ENCODE measurements around the gene RFTN1.

The RFTN1 gene

DNA sequence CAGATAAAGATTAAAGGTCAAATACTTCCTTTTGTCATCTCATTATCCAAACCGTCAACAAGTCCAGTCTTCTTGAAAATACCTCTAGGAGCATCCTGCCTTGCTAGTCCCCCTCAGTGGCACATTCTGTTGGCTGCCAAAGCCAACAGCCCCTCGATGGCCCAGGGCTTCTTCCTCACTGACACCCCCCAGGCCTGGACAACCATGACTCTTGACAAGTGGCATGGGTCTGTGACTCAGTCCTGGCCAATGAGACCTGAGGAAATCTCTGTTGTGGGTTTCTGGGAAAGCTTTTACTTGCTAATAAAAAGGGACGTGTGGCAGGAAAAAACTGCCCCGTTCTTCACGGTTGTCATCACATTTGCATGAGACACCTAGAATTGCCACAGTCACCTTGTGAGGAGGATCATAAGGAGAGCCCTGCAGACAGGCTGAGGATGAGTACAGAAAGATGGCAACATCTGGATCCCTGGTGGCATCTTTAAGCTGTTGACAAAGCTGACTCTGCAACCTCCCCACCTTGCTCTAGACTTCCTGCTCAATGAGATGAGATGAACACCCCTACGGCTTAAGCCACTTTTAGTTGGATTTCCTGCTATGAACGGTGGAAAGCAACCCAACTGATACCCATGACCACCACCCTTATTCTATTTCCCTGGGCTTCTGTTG is 167.0 kb downstream of the RFTN1 start:
- no peak for DNase-seq

- DNase-seq, result no peak
Observed at GRCh38 chr3:16343101-16343500, 170.4 kb downstream of the RFTN1 start.

DNA sequence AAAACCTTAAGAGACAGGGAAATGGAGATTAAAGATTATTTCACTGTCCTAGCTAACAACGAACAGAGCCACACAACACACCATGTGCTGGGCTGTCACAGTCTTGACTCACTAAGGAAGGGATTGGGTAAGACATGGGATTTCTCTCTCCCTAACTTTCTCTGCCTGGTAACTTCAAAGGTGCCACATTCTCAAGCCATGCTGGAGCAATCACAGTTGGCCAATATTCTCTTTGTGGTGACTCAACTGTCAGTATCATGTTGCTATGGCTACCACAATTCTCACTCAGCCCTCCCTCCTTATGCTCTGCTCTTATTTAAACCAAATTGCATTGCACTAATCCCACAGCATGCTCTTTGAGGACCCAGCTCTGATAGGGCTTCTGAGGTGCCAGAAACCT is 174.5 kb downstream of the RFTN1 start:
- DNase-seq, result peak; percentile 46

DNA sequence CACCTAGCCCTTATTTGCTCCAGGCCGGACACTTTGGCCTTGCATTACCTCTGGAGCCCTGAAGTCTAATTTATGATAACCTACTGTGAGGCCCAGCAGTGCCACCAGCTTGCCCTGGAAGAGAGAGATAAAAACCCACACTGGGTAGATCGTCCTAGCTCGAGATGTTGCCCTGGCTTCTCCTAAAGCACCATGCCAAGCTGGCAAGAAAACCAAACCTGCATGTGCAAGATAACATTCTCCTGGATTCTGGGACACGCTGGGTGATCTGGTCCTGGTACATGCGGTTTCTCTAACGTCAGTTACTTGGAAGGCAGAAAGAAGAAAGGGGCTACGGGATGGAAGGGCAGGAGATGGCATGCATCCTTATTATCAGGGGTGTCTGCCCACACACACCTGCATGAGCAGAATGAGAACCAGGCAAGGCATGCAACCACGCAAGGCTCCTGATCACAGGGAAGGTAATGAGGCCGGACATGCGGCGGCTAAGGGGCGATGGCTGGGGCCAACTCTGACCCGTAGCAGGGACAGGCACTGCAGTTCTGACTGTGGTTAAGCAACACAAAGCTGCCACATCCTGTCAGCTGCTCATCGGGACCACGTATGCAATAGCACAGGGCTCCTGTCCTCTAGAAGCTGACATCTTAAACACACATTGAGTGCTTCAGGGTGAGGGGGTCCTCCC is 175.5 kb downstream of the RFTN1 start:
- peak; percentile 68 for DNase-seq

- no peak for DNase-seq
Observed at GRCh38 chr3:16336825-16337224, 176.7 kb downstream of the RFTN1 start.

DNA sequence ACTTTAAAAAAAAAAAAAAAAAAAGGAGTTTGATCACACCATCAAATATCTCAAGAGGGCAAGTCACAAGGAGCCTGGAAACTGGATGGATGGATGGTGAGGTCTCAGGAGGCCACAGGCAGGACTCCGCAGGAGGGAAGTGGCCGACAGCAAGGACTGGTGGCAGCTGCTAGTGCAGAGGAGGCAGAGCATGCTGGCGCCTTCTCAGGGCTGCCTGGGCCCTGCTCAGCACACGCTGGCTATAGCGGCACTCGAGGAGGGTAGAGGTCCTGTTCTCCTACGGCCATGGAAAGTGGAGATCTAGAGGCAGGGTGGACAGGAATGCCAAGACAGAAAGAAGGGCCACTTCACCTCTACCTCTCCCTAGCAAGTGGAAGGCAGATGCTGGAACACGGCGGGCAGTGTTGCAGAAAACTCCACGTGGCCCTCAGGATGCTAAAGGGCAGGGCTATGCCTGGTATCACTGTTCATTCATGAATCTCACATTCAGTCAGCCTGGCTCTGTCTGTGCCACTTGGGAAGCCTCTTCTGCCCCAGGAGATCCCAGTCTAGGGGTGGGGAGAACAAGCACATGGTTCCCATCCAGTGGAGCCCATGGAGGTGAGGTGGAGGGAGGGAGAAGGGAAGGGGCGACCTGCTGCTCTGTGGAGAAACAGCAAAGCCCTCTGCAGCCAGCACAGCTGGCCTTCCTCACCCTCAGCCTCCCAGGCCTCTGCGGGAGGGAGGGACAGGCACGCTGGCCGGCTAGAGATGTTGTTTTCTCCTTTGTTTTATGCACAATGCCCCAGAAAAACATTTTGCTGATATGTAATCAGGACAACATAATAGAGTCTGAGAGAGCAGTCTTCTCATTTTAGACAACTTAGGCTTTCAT is 177.5 kb downstream of the RFTN1 start:
- no peak for DNase-seq

DNA sequence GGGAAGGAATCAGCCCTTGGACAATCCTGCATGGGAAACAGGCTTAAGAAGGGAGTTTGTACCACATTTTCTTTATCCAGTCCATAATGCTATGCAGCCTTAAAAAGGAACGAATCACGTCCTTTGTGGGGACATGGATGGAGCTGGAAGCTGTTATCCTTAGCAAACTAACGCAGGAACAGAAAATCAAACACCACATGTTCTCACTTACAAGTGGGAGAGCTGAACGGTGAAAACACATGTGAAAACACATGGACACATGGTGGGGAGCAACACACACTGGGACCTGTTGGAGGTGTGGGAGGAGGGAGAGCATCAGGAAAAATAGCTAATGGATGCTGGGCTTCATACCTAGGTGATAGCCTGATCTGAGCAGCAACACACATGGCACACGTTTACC is 178.2 kb downstream of the RFTN1 start:
- DNase-seq, result no peak

GRCh38 chr3:16334909-16335308 is 178.6 kb downstream of the RFTN1 start:
- DNase-seq, result no peak

GRCh38 chr3:16332904-16333426 is 180.5 kb downstream of the RFTN1 start:
- no peak for DNase-seq

GRCh38 chr3:16331319-16331883 is 182.1 kb downstream of the RFTN1 start:
- DNase-seq, result no peak

- DNase-seq, result no peak
Observed at GRCh38 chr3:16330351-16330750, 183.1 kb downstream of the RFTN1 start.

DNA sequence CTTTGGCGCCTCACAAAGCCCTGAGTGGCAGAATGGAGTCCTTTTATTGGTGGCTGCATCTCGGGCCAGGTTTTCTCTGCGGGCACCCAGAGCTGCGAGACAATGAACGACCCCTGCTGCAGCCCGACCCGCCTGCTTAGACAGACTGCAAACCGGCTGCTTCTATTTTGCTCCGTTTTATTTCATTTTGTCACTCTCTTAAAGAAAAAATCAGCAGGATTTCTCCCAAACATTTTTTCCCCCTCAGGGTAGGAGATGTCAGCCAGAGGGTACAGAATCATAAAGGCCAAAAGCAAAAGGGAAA is 183.7 kb downstream of the RFTN1 start:
- DNase-seq, result no peak

DNA sequence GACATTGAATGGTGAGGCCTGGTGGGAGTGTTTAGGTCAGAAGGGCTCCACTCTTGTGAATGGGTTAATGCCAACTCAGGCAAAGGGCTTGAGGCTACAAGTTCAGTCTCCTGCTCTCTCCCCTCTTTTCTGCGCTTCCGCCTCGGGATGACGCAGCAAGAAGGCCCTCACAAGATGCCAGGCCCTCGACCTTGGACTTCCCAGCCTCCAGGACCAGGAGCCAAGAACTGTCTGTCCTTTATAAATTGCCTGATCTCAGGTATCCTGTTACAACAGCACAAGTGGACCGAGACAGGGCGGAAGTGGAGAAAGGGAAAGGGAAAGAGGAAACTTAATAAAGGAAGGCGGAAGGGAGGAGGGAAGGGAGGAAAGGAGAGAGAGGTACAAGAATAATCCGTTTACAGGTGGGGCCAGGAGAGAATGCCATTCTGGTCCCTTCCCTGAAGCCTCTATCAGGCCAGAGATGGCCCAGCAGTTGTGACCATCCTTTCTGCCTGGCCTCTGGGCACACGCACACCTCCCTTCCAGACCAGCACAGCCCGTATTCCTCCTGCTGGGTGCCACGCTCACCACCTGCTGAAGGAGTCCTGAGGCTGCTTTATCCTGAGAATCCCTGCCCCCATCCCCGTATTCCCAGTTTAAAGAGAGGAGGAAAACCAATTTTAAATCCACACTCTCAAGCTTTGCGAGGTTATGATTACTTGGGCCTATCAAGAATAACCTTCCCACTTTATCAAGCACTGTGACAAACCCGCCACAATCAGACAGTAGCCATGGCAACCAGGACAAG is 184.3 kb downstream of the RFTN1 start:
- no peak for DNase-seq

GRCh38 chr3:16328124-16328523 is 185.4 kb downstream of the RFTN1 start:
- no peak for DNase-seq

GRCh38 chr3:16326724-16327349 is 186.7 kb downstream of the RFTN1 start:
- DNase-seq, result no peak

DNA sequence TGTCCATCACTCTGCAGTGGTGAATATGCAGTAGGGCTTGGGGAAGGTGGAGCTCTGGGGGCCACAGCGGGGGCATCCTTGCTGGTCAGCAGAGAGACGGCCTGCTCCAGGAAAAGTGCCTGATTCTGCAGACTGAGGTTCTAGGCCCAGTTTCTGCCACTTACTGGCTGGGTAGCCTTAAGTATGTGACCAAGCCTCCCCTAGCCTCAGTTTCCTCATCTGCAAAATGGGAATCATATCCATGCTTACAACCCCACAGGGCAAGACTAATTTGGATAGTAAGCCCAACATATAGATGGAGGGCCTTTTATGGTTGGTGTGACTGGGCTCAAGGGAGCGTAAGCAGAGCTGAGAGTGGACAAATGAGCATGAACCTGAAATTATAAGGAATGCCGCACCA is 187.6 kb downstream of the RFTN1 start:
- no peak for DNase-seq

- no peak for DNase-seq
Observed at GRCh38 chr3:16323737-16324136, 189.8 kb downstream of the RFTN1 start.

DNA sequence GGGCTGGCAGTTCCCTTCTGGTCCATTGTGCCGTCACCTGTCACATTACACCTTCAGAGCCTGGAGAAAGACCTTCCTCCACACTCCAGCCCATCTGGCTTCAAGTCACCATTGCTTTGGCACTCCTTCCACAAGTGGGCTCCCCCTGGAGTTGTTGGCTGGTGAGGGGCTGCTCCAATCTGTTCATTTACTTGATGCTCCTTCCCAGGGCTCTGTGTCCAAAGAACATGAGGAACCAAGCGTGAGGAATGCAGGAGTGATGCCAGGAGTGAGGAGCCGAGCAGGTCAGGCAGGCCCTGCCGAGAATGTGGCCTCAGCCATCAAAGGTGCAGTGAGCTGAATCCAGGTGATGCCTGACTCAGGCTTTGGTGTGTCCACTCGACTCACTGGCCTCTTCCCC is 191.3 kb downstream of the RFTN1 start:
- no peak for DNase-seq

- DNase-seq, result no peak
Observed at GRCh38 chr3:16320711-16321110, 192.8 kb downstream of the RFTN1 start.

DNA sequence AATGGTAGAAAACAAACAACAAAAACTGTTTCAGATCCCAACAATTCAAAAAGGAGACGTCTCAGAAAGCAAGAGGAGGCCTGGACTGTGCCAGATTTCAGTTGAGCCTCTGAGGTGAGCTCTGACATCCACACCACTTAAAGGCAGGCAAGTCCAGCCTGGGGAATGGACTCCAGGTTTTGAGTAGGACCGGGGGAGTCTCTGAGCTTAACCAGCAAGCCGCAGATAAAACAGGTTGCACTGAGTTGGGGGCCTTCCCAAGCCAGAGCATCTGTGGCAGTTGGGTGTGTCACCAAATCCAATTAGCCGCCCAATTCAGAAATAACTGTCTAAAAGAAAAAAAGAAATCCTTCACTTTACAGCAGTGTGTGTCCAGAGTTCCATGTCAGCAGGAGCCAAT is 193.8 kb downstream of the RFTN1 start:
- no peak for DNase-seq

- DNase-seq, result peak; percentile 89
Observed at GRCh38 chr3:16319307-16319706, 194.2 kb downstream of the RFTN1 start.

DNA sequence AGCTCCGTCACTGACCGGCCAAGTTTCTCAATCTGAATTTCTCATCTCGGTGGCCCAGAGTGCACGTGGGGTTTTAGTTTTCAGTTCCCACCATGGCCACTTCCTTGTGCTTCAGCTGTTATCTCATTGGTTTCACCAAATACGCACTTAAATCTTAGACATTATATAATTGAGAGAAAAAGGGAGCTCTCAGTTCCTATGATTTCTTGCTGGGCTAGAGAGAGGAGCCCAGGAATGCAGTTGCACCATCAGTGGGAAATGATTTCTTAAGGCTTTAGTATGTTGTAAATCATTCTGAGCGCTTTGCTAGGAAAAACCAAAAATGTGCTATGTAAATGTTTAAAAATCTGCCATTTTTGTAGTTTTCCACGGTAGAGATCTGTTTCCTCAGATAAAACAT is 195.3 kb downstream of the RFTN1 start:
- no peak for DNase-seq

All from CD4-positive, alpha-beta T cell treated with Interleukin-17A for 1 hour (primary cell).